Activated CD4-positive, alpha-beta memory T cell treated with anti-CD3 and anti-CD28 coated beads for 36 hours (primary cell): ENCODE data around the gene NAMPT. TPM values are rescaled to one million over a fixed set of nuclear protein-coding genes. Genes with fewer than 3 reads are reported as not detected.

ENCODE experiments used
- CTCF ChIA-PET: fragments of 350-600 bp; sonication (Branson Sonifier 250); formaldehyde crosslinking; loops from one replicate; lab custom pipeline; 2021; ENCODE audit warnings: antibody characterized with exemption, inconsistent platforms; lab: Charles Lee
- POLR2A ChIA-PET: fragments of 350-600 bp; sonication (Branson Sonifier 250); formaldehyde crosslinking; loops from one replicate; lab custom pipeline; 2021; ENCODE audit warnings: antibody characterized with exemption; lab: Charles Lee
- DNase-seq: peaks from one replicate; pipeline ENCODE4 v3.0.0-alpha.2; 2020
- H3K27ac Mint-ChIP-seq: one replicate; pipeline ENCODE4 v1.8.0; 2021; ENCODE audit warnings: mixed read lengths
- H3K27me3 Mint-ChIP-seq: one replicate; pipeline ENCODE4 v1.8.0; 2021; ENCODE audit warnings: mixed read lengths
- H3K36me3 Mint-ChIP-seq: one replicate; pipeline ENCODE4 v1.8.0; 2021; ENCODE audit warnings: mixed read lengths
- H3K4me1 Mint-ChIP-seq: one replicate; pipeline ENCODE4 v1.8.0; 2021; ENCODE audit warnings: low read depth, mixed read lengths
- H3K4me3 Mint-ChIP-seq: one replicate; pipeline ENCODE4 v1.8.0; 2021; ENCODE audit warnings: mild to moderate bottlenecking, mixed read lengths
- H3K9me3 Mint-ChIP-seq: one replicate; pipeline ENCODE4 v1.8.0; 2021; ENCODE audit warnings: mixed read lengths
- intact Hi-C: fragments of 100-400 bp; cut with micrococcal nuclease; formaldehyde crosslinking; loops from one replicate; pipeline ENCODE4 v1.15.1; 2023
- total RNA-seq, 2 experiments: library from RNA; stranded (reverse); gene quantifications; one replicate each; pipeline ENCODE4 v1.2.3, GENCODE V29; 2021

Gene NAMPT
- total RNA-seq, 2 experiments from 2014 or later: 543 to 552 TPM

GRCh38 chr7:106201164-106201563, 83.6 kb downstream of the NAMPT start:
- CTCF ChIA-PET: interaction anchor here (1.9 kb wide), 1 partner anchor 261 kb away, joined by 5 read pairs; no protein-coding TSS in a partner anchor
- Mint-ChIP-seq H3K36me3 (no peaks in the 10 kb centered on the region), H3K27ac (no peak overlapping the region), H3K9me3 (no peaks in the 10 kb centered on the region), H3K27me3 (peaks cover 21% of the 10 kb centered on the region), H3K4me3 (no peak overlapping the region), H3K4me1 (peaks cover 7% of the 10 kb centered on the region)
- DNase-seq: no peak
- intact Hi-C loops: no loop called here
- POLR2A ChIA-PET: no interaction called here

- no peaks in the 10 kb centered on the region for H3K4me1 Mint-ChIP-seq
- ChIA-PET CTCF (interaction anchor here (1.0 to 1.9 kb wide), 3 partner anchors 21 to 262 kb away, joined by 3 to 5 read pairs (median 3); no protein-coding TSS in a partner anchor), POLR2A (no interaction called here)
- H3K27ac Mint-ChIP-seq: no peak overlapping the region
- H3K27me3 Mint-ChIP-seq: peaks cover 20% of the 10 kb centered on the region
- H3K4me3 Mint-ChIP-seq: no peak overlapping the region
- no peaks in the 10 kb centered on the region for H3K9me3 Mint-ChIP-seq
- H3K36me3 Mint-ChIP-seq: no peaks in the 10 kb centered on the region
- intact Hi-C loops: no loop called here
- DNase-seq: no peak
Observed at GRCh38 chr7:106199813-106200364, 84.9 kb downstream of the NAMPT start.

- Mint-ChIP-seq H3K27me3 (peaks cover 16% of the 10 kb centered on the region), H3K4me3 (no peak overlapping the region), H3K4me1 (no peaks in the 10 kb centered on the region), H3K27ac (no peak overlapping the region), H3K9me3 (no peaks in the 10 kb centered on the region), H3K36me3 (no peaks in the 10 kb centered on the region)
- CTCF ChIA-PET: interaction anchor here (1.0 to 1.9 kb wide), 3 partner anchors 20 to 263 kb away, joined by 3 to 5 read pairs (median 3); no protein-coding TSS in a partner anchor
- no peak for DNase-seq
- intact Hi-C loops: no loop called here
- POLR2A ChIA-PET: no interaction called here
Observed at GRCh38 chr7:106199024-106199423, 85.8 kb downstream of the NAMPT start.

Other genes with a start within 250 kb of the NAMPT start
- gene SYPL1, start 172.7 kb downstream of the NAMPT start, total RNA-seq: 10 to 100 TPM; 27.4 to 29.1 TPM